ENCODE results near the gene CARM1.
"Not testable (repeated sequence)": the region's sequence is repeated elsewhere in the genome, so short reads cannot be mapped to it uniquely, and the experiment has no call there.

Gene CARM1

DNA sequence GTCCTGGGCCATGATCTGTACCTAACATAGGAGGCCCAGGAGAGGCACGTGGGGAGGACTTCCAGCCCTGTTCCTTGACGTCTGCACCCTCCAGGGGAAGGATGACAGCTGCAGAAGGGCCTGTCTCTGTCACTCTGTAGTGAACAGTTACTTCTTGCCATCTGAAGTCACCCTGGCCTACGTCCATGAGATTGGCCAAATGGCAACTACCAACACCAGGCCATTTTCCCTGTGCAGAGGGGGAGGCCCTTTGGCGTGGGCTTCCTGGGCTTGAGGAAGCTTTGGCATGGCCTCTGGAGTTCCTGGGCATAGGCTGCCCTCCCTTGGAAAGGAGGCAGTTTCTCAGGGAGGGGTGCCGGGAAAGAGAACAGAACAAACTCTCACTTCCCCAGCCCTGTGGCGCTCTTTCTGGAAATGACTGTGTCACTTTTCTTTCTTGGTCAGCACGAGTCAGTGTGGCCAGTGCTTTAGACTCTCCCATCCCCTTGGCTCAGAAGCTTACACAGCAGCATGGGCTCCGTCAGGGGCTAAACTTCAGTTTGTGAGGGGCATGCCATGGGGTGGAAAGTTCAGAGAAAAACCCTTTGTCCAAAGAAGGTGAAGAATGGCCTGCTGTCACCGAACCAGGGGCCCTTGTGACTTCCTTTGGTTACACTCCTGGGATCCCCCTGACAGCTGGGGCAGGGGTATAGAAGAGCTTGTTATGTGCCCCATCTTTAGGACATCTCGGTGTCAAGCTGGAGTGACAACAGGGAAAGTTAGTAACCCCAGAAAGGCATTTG is 5.3 kb downstream of the CARM1 start:
- DNase-seq = no peak
- in situ Hi-C loops (cut with HindIII; ENCODE audit: low pct_ligation_motif_present, low sequenced_read_pairs) = no loop called here
- Histone ChIP-seq H3K27me3 (replicated peaks) (no peaks in the 10 kb centered on the region), H3K27ac (no peak overlapping the region), H3K36me3 (replicated peaks) (no peaks in the 10 kb centered on the region), H3K4me3 (ENCODE audit: low read depth, low read length) (no peak overlapping the region)
- no peak for TF ChIP-seq CTCF (IDR thresholded peaks at IDR 0.05; ENCODE audit: low read depth, low read length, missing control alignments)

DNA sequence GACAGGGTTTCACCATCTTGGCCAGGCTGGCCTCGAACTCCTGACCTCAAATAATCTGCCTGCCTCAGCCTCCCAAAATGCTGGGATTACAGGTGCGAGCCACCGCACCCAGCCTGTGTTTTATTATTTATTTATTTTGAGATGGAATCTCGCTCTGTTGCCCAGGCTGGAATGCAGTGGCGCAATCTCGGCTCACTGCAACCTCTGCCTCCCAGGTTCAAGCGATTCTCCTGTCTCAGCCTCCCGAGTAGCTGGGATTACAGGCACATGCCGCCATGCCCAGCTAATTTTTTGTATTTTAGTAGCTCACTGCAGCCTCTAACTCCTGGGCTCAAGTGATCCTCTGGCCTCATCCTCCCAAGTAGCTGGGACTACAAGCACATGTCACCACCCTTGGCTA is 6.3 kb downstream of the CARM1 start:
- H3K27me3 ChIP-seq (replicated peaks); H3K4me3 ChIP-seq (ENCODE audit: low read depth, low read length); DNase-seq; H3K36me3 ChIP-seq (replicated peaks); H3K27ac ChIP-seq; in situ Hi-C loops (cut with HindIII; ENCODE audit: low pct_ligation_motif_present, low sequenced_read_pairs): not testable (repeated sequence)

DNA sequence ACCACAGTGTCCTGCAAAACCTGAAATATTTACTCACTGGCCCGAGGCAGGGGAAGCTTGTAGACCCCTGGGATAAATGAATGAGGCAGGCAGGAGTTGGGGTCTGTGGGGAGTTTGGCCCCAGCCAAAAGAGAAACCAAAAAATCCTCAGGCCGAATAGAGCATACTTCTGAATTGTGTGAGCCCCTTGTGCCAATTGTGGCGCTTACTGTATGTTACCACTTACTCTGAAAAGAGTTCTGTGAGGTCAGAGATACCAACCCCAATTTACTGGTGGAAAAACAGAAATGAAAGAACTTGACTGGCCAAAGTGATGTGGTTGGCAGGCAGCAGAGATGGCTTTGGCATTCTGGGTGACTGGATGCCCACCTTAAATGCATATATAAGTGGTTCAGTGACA is 6.9 kb downstream of the CARM1 start:
- in situ Hi-C loops (cut with HindIII; ENCODE audit: low pct_ligation_motif_present, low sequenced_read_pairs) = no loop called here
- Histone ChIP-seq H3K4me3 (ENCODE audit: low read depth, low read length) (no peak overlapping the region), H3K27me3 (replicated peaks) (no peaks in the 10 kb centered on the region), H3K27ac (no peak overlapping the region), H3K36me3 (replicated peaks) (no peaks in the 10 kb centered on the region)
- DNase-seq = no peak
- TF ChIP-seq CTCF (IDR thresholded peaks at IDR 0.05; ENCODE audit: low read depth, low read length, missing control alignments) = no peak

DNA sequence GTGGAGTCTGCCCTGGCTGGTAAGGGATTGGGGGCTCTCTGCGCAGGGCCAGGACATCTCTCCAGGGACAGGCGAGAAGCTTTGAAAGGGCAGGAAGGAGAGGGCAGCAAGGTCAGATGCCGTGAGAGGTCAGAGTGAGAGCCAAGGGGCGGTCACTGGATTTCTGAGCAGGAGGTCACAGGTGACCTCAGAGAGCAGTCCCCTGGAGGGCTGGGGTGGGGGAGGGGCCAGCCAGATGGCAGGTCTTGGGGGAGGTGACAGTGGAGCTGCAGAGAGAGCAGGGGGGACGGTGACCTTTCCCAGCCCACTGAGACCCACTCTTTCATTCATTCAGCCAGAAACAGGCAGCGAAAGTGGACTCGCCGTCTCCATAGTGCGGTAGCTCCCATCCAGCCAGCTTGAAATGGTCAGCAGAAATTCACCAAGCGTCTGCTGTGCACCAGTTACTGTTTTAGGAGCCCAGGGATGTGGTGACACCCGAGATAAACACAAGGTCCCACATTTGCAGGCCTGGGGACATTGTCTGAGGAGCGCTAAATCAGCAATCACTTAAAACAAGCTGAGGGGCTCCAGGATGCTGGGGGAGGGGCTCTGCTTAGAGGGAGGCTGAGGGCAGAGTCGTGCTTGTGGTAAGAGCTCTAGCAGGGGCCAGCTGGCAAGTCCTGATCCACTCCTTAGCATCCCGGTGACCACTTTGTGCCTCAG is 10.2 kb downstream of the CARM1 start:
- in situ Hi-C loops (cut with HindIII; ENCODE audit: low pct_ligation_motif_present, low sequenced_read_pairs) = no loop called here
- Histone ChIP-seq H3K4me3 (ENCODE audit: low read depth, low read length) (no peak overlapping the region), H3K36me3 (replicated peaks) (no peaks in the 10 kb centered on the region), H3K27ac (no peak overlapping the region), H3K27me3 (replicated peaks) (no peaks in the 10 kb centered on the region)
- DNase-seq = no peak
- TF ChIP-seq CTCF (IDR thresholded peaks at IDR 0.05; ENCODE audit: low read depth, low read length, missing control alignments) = no peak

DNA sequence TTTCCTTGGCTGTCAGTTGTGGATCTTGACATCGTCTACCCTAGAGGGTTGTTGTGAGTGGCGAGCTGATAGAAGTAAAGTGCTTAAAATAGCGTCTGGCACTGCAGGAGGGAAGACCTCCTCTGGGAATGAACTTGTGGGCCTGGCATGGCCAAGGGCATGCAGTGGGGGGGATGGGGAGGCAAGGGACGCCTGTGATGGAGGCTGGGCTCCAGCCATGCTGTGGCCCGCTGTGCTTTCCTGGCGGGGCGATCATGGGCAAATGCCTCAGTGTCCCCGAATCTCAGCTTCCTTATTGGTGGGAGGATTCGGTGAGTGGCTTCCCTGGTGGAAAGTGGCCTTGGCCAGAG is 10.7 kb downstream of the CARM1 start:
- Histone ChIP-seq H3K27me3 (replicated peaks) (no peaks in the 10 kb centered on the region), H3K36me3 (replicated peaks) (no peaks in the 10 kb centered on the region), H3K4me3 (ENCODE audit: low read depth, low read length) (no peak overlapping the region), H3K27ac (no peak overlapping the region)
- in situ Hi-C loops (cut with HindIII; ENCODE audit: low pct_ligation_motif_present, low sequenced_read_pairs) = no loop called here
- no peak for DNase-seq
- no peak for TF ChIP-seq CTCF (IDR thresholded peaks at IDR 0.05; ENCODE audit: low read depth, low read length, missing control alignments)

DNA sequence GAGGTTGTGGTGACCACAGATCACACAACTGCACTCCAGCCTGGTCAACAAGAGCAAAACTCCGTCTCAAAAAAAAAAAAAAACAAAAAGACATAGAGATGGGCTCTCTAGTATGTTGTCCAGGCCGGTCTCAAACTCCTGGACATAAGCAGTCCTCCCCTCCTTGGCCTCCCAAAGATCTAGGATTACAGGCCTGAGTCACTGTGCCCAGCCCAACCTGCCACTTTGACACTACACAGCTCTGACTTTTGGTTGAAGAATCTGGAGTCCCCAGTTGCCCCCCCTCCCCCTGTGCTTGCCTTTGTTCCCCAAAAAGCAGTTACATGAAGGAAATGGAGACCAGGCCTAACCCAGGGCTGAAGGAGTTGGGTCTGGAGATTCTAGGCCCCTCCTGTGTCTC is 12.9 kb downstream of the CARM1 start:
- TF ChIP-seq CTCF (IDR thresholded peaks at IDR 0.05; ENCODE audit: low read depth, low read length, missing control alignments) = no peak
- in situ Hi-C loops (cut with HindIII; ENCODE audit: low pct_ligation_motif_present, low sequenced_read_pairs) = no loop called here
- Histone ChIP-seq H3K36me3 (replicated peaks) (no peaks in the 10 kb centered on the region), H3K4me3 (ENCODE audit: low read depth, low read length) (no peak overlapping the region), H3K27ac (no peak overlapping the region), H3K27me3 (replicated peaks) (no peaks in the 10 kb centered on the region)
- DNase-seq = peak; percentile 20

Measured in brain microvascular endothelial cell (primary cell).